GM12873 (cell line): ENCODE data around the gene DMBX1.

Experiments used
- TF ChIP-seq, protein P1 (sequence below): IDR thresholded peaks from 2 replicates; pipeline ENCODE4 v1.5.1; 2012; ENCODE audit warnings: low read depth, mild to moderate bottlenecking, moderate library complexity, low read length, control low read depth; ENCODE audit not compliant: insufficient read depth; ENCODE audit errors: missing control alignments

DMBX1 gene

DNA sequence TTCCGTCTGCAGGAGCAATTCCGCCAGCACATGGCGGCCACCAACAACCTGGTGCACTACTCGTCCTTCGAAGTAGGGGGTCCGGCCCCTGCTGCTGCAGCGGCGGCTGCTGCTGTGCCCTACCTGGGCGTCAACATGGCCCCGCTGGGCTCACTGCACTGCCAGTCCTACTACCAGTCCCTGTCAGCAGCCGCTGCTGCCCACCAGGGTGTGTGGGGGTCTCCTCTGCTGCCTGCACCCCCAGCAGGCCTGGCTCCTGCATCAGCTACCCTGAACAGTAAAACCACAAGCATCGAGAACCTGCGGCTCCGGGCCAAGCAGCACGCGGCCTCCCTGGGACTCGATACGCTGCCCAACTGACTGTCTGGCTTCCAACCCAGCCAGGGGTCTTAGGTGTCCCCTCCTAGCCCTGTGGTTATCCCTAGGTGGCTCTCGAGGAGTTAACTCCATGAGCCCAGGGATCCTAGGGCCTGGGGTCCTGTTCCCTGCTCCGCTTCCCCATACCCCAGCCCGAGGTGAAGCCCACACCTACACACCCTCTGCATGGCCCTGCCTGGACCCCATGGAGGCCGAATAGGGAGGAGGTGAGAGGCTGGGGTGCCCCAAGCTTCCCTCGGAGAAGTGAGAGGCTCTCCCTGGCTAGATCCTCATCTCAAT, 22.6 kb downstream of the DMBX1 start:
- TF ChIP-seq, protein P1, sequence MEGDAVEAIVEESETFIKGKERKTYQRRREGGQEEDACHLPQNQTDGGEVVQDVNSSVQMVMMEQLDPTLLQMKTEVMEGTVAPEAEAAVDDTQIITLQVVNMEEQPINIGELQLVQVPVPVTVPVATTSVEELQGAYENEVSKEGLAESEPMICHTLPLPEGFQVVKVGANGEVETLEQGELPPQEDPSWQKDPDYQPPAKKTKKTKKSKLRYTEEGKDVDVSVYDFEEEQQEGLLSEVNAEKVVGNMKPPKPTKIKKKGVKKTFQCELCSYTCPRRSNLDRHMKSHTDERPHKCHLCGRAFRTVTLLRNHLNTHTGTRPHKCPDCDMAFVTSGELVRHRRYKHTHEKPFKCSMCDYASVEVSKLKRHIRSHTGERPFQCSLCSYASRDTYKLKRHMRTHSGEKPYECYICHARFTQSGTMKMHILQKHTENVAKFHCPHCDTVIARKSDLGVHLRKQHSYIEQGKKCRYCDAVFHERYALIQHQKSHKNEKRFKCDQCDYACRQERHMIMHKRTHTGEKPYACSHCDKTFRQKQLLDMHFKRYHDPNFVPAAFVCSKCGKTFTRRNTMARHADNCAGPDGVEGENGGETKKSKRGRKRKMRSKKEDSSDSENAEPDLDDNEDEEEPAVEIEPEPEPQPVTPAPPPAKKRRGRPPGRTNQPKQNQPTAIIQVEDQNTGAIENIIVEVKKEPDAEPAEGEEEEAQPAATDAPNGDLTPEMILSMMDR = no peak

DNA sequence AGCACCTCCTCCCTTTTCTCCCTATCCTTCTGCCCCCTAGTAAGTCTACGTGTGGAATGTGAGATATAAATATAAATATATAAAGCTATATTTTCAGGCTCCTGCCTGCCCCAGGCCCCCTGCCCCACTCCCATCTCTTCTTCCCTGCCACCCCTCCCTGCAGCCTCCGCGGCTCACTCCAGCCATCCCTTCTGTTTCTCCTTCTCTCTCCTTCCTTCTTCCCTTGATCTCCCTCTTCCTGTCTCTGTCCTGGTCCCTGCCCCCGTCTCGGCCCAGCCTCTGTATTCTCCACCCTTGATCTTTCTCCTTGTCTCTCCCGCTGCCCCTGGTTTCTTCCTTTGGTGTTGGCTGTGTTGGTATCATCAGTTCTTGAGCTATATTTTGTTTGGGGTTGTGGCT, 23.2 kb downstream of the DMBX1 start:
- TF ChIP-seq, protein P1 = no peak

DNA sequence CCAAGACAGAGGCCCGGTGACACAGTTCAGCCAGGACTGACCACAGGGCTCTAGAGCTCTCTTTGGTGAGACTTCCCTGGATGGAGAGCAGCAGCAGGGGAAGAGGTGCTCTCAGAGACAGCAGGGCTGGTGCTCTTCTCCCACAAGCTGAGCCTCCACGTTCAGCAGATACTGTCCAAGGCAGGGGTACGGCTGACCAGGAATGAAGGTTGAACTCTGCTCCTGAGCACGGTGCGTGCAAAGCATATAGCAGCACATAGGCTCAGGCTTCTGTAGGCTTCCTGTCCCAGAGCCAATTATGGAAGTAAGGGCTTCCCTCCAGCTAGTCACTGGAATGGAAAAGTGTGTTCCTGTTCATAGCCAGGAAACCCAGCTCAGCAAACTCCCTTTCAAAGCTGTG, 23.9 kb downstream of the DMBX1 start:
- TF ChIP-seq, protein P1 = no peak

DNA sequence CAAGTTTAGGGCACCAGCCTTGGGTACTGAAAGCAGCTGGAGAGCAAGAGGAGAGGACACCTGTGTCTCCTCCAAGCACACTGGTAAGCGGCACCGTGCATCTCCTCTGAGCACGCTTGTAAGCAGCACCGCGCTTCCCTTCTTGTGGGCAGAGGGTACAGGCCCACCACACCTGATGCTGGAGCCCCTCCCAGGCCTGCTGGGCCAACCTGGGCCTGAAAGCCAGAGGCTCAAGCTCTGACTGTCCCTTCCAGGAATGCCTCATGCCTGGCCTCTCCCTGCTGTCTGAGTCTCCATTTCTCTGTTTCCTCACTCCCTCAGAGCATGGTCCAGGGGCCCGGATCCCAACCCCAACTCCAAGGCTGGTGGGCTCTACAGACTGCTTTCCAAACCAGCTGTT, 25.9 kb downstream of the DMBX1 start:
- TF ChIP-seq, protein P1 = no peak

DNA sequence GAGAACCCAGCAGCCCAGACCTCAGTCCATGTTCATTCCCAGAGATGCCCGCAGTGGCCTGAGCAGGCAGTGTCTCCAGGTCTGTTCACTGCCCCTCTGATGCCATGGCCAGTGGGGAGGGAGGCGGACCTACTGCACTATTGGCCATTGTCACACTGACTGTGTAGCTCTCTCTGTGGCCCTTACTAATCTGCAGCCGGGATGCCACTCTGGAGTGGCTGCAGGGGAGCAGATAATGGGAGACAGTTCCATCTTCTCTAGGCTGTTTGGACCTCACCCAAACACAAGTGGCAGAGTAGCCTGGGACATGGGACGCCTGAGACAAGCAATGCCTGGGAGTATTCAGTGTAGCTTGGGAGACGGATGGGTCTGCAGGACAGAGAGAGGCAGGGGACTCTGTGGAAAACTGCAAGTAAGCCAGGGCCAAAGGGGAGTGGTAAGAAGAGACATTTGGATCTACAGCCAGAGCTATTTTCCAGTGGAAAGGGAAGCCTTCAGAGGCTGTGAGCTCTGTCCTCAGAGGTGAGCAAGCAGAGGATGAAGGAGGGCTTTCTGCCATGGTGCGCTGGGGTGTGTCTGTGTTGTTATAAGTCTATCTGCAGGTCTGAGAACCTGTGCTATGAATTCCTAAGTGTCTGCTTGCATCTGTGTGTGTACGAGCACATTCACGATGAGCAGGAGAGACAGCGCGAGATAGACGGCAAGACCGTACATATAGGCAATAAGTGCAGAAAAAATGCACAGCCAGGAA, 26.7 kb downstream of the DMBX1 start:
- TF ChIP-seq, protein P1 = no peak

DNA sequence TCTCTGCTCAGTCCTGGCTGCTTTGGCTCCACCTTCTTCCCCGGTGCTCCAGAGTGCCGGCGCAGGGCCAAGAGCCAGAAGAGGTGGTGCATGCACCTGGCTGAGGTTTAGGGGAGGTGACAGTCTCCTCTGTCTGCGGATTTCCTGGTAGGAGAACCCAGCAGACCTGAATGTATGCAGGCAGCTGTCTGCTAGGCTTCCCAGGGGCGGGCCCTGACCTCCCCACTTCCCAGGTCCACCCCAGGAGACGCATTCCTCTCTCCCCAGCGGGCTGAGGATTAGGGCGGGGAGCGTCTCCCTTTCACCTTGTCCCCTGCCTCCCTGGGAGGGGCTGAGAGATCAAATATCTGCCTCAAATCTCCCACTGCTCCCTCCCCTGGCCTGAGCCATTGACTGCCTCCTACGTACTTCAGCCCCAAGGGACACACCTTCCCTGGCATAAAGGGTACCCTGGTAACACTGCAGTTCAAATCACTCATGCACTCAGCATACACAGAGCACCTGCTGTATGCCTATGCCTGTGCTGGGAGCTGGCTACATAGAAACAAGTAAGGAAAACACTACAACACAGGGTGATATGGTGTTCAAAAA, 27.5 kb downstream of the DMBX1 start:
- TF ChIP-seq, protein P1 = no peak

DNA sequence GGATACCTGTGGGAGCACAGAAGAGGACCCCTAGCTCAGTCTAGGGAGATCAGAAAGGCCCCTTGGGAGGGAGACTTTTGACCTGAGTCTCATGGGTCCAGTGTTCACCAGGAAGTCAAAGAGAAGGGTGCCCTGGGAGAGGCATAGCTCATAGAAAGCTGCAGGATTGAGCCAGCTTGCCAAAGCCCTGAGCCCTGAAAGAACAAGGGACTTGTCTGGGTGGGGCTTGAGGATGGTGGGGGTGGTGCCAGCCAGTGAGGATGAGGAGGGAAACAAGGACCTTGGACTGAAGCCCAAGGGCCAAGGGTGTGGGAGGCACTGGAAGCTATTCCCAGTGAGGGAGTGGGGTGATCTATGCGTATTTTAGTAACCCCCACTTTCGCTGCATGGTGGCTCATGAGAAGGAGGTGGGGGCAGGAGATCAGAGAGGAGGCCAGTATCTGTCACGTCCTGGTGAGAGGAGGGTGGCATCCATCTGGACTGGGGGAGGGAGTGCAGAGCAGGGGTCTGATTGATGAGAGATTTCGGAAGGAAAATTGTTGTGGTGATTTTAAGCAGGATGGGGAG, 28.4 kb downstream of the DMBX1 start:
- TF ChIP-seq, protein P1 = no peak
